PFSK-1 (cell line): ENCODE measurements around the gene GDF15.

Experiments used
- POLR2AphosphoS5 ChIP-seq: IDR thresholded peaks from 2 replicates; pipeline ENCODE4 v1.6.1; 2012; ENCODE audit warnings: low read depth, mild to moderate bottlenecking, control low read depth, low read length, moderate library complexity
- REST ChIP-seq, 2 experiments: IDR thresholded peaks; 2 replicates each; pipeline versions ENCODE4 v1.6.1 to v1.8.0; 2011 to 2012; ENCODE audit warnings: low read depth in 2 of 2, low read length in 2 of 2, control low read depth in 1 of 2, inconsistent platforms in 1 of 2, mild to moderate bottlenecking in 1 of 2, moderate library complexity in 1 of 2; ENCODE audit not compliant: insufficient read depth in 1 of 2
- SIN3A ChIP-seq: IDR thresholded peaks from 2 replicates; pipeline ENCODE4 v1.6.1; 2012; ENCODE audit warnings: mild to moderate bottlenecking, low read length, moderate library complexity, borderline replicate concordance; ENCODE audit not compliant: insufficient read depth
- TAF1 ChIP-seq: IDR thresholded peaks from 2 replicates; pipeline ENCODE4 v1.6.1; 2012; ENCODE audit warnings: low read length, control low read depth, borderline replicate concordance; ENCODE audit not compliant: insufficient read depth

DNA sequence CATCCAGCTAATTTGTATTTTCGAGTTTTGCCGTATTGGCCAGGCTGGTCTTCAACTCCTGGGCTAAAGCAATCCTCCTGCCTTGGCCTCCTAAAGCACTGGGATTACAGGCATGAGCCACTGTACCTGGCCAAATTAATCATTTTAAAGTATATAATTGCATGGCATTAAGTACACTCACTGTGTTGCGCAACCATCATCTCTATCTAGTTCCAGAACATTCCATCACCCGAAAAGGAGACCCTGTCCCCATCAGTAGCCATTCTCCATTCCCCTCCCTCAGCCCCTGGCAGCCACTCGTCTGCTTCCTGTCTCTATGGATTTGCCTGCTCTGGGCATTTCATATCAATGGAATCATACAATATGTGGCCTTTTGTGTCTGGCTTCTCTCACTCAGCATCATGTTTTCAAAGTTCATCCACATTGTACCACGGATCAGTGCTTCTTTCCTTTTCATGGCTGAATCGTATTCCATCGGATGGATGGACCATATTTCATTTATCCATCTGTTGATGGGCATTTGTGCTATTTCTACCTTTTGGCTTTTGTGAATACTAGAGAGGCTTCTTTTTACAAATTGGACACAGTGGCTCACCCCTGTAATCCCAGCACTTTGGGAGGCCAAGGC lies 32.5 kb upstream of the GDF15 start:
- TF ChIP-seq REST (IDR thresholded peaks at IDR 0.05; ENCODE audit: insufficient read depth in 1 of 2, low read depth in 2 of 2, low read length in 2 of 2) (no peak), TAF1 (no peak), SIN3A (no peak), POLR2AphosphoS5 (no peak)
